Activated naive CD4-positive, alpha-beta T cell treated with anti-CD3 and anti-CD28 coated beads, Interleukin-2, amount 50 U/mL, for 24 hours (primary cell): ENCODE measurements around the gene CT45A10.
"Not testable (repeated sequence)": the region's sequence is repeated elsewhere in the genome, so short reads cannot be mapped to it uniquely, and the experiment has no call there.

Experiments used
- H3K27ac Mint-ChIP-seq: one replicate; pipeline ENCODE4 v1.8.0; 2021; ENCODE audit warnings: mild to moderate bottlenecking, mixed read lengths
- H3K27me3 Mint-ChIP-seq: one replicate; pipeline ENCODE4 v1.8.0; 2021; ENCODE audit warnings: mixed read lengths
- H3K36me3 Mint-ChIP-seq: one replicate; pipeline ENCODE4 v1.8.0; 2021; ENCODE audit warnings: mixed read lengths
- H3K4me1 Mint-ChIP-seq: one replicate; pipeline ENCODE4 v1.8.0; 2021; ENCODE audit warnings: mixed read lengths
- H3K4me3 Mint-ChIP-seq: one replicate; pipeline ENCODE4 v1.8.0; 2021; ENCODE audit warnings: mild to moderate bottlenecking, mixed read lengths
- H3K9me3 Mint-ChIP-seq: one replicate; pipeline ENCODE4 v1.8.0; 2021; ENCODE audit warnings: mixed read lengths

Gene CT45A10, protein sequence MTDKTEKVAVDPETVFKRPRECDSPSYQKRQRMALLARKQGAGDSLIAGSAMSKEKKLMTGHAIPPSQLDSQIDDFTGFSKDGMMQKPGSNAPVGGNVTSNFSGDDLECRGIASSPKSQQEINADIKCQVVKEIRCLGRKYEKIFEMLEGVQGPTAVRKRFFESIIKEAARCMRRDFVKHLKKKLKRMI

DNA sequence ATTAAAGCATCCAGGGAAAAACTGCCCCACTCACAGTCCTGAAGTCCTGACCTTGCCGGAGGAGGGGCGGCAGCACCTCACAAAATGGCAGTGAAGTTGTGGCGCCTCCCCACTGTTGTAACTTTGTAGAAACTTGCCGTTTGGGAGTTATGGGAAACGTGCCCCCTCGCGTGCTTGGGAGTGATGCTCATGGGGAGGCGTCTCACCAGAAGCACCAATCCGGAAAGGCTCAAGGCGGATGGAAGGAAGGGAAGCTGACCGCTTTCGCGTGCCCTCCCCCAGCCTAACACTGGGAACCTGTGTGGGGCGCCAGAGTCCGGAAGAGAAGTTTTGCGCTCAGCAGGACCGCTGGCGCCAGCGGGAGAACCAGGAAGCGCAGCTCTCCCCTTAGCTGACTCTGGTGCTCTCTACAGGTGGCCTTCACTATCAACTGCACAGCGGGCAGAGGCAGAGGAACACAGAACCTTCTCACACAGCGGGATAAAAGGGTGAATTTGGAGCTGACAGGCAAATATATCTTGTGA lies at the start of gene CT45A10, which contains the start of gene SAGE1:
CT45A10 (minus strand) TSS at position 151 of the 524 bp plus-strand sequence. CDS start 8,100 bp downstream, outside the sequence.
SAGE1 (plus strand) TSS at position 423 of the 524 bp plus-strand sequence. CDS start 2,527 bp downstream, outside the sequence.
- Mint-ChIP-seq H3K27ac (no peak within 1 kb of the TSS), H3K4me3 (no peak within 1 kb of the TSS), H3K9me3 (no peaks in the 10 kb centered on the region), H3K27me3 (peaks cover 3% of the 10 kb centered on the region), H3K36me3 (no peaks in the 10 kb centered on the region), H3K4me1 (no peaks in the 10 kb centered on the region)

DNA sequence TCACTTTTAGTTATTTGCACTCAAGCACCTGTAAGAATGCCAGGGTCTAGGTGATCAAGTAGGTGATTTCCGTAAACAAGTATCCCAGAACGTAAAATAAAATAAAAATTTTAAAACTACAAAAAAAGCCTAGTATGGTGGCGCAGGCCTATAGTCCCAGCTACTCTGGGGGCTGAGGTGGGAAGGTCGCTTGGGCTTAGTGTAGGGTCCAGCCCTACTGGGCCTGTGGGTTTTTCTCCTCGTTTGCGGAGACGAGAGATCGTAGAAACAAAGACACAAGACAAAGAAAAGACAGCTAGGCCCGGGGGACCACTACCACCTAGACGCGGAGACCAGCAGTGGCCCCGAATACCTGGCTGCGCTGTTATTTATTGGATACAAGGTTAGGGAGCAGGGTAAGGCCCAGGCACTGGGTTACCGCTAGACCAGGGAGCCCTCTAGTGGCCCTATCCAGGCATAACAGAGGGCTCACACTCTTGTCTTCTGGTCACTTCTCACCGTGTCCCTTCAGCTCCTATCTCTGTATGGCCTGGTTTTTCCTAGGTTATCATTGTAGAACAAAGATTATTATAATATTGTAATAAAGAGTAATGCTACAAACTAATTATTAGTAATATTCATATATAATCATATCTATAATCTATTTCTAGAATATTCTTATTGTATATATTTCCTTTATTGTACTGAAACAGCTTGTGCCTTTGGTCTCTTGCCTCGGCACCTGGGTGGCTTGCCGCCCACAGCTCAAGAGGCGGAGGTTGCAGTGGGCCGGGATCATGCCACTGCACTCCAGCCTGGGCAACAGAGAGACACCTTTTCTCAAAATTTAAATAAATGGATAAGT lies 38.6 kb upstream of the CT45A10 start:
- no peaks in the 10 kb centered on the region for H3K36me3 Mint-ChIP-seq
- H3K9me3 Mint-ChIP-seq, result no peaks in the 10 kb centered on the region

DNA sequence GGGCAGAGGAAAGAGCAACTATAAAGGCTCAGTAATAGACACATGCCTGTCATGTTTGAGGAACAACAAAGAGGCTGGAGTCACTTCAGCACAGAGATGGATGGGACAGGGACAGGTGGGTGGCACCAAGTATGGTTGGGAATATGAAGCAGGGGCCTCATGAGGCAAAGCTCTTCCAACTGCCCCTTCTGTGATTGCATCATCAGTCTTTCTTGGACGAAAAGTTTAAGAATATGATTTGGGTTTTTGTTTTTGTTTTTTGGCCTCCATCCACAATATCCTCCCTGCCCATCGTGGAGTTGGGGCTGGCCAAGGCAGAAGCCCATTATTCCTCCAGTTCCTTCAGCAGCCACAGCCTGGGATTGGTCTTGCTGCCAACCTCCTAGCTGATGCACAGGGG lies 34.7 kb upstream of the CT45A10 start:
- Mint-ChIP-seq H3K4me1 (no peaks in the 10 kb centered on the region), H3K27ac (no peak overlapping the region), H3K9me3 (no peaks in the 10 kb centered on the region), H3K36me3 (no peaks in the 10 kb centered on the region), H3K27me3 (no peaks in the 10 kb centered on the region), H3K4me3 (no peak overlapping the region)

More for the DNA sequence above, 38.6 kb upstream of the CT45A10 start:
- Mint-ChIP-seq H3K27me3 (no peaks in the 10 kb centered on the region), H3K4me1 (no peaks in the 10 kb centered on the region), H3K4me3 (no peak overlapping the region), H3K27ac (no peak overlapping the region)

DNA sequence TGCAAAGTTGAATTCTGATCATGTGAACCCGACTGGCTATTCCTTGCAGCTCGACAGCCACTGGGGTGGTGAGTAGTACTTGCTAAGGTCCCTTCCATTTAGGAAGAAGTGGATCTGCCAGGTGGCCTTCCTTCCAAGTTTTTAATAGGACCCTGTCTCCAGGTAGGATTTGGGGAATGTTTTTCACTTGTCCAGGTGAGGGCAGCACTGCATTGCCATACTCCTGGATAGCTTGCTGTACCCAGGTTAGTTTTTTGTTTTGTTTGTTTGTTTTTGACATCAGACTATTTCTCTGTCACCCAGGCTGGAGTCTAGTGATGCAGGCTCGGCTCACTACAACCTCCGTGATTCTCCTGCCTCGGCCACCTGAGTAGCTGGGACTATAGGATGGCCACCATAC lies 30.1 kb upstream of the CT45A10 start:
- H3K4me1 Mint-ChIP-seq, result no peaks in the 10 kb centered on the region
- H3K36me3 Mint-ChIP-seq, result no peaks in the 10 kb centered on the region
- H3K4me3 Mint-ChIP-seq, result no peak overlapping the region
- no peaks in the 10 kb centered on the region for H3K9me3 Mint-ChIP-seq
- no peaks in the 10 kb centered on the region for H3K27me3 Mint-ChIP-seq
- no peak overlapping the region for H3K27ac Mint-ChIP-seq

DNA sequence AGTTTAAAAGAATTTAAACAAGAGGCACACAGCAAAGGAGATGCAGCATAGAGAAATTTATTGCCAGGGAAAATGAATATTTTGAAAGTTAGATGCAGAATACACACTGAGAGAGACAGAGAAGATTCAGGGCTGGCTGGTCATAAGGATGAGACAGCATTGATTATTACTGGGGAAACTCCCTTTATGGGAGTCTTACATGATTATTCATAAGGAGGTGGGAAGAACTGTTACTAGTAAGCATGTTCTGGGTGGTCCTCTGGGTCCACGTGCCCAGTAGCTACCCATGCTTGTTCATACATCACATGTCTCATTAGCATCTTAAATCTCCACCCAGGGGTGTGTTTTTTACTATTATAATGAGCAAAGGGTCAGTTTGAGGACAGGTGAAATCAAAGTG lies 27.3 kb upstream of the CT45A10 start:
- not testable (repeated sequence) for H3K36me3 Mint-ChIP-seq, H3K4me3 Mint-ChIP-seq, H3K9me3 Mint-ChIP-seq, H3K27ac Mint-ChIP-seq, H3K27me3 Mint-ChIP-seq, H3K4me1 Mint-ChIP-seq

DNA sequence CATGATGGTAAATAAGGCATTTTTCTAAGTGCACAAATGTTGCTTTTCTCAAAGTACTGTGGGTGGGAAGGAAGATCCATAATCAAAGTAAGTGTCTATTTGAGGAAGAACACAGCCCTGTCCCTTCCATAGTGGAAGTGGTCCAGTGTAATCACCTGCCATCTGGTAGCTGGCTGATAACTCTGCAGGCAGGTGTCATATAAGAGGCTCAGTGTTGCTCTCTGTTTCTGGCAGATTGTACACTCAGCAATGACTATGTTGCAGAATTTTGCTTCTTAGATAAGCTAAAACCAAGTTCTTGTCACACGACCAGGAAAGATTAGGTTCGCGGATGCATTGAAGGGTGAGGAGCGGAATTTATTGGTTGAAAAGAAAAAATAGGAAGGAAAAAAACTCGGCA lies 21.2 kb upstream of the CT45A10 start:
- Mint-ChIP-seq H3K4me1 (no peaks in the 10 kb centered on the region), H3K27ac (no peak overlapping the region), H3K9me3 (no peaks in the 10 kb centered on the region), H3K27me3 (no peaks in the 10 kb centered on the region), H3K36me3 (no peaks in the 10 kb centered on the region), H3K4me3 (no peak overlapping the region)

DNA sequence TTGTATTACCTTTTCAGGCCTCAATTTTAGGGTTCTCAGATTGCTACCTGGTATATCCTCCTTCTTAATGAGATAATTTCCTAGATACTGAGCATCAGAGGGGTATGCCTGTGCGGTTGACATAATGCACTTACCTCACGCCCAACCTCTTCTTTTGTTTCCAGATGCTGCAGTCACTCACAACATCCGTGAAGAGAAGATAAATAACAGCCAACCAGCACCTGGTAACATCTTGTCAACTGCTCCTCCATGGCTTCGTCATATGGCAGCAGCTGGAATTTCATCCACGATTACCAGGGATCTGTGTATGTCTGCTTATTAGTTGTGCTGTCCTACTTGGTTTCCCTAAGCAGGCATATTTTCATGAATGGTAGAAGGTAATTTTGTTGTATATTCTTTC lies 17.0 kb upstream of the CT45A10 start:
- H3K27ac Mint-ChIP-seq, result no peak overlapping the region
- H3K4me1 Mint-ChIP-seq, result no peaks in the 10 kb centered on the region
- no peaks in the 10 kb centered on the region for H3K9me3 Mint-ChIP-seq
- H3K36me3 Mint-ChIP-seq, result no peaks in the 10 kb centered on the region
- H3K4me3 Mint-ChIP-seq, result no peak overlapping the region
- H3K27me3 Mint-ChIP-seq, result peaks cover 3% of the 10 kb centered on the region

DNA sequence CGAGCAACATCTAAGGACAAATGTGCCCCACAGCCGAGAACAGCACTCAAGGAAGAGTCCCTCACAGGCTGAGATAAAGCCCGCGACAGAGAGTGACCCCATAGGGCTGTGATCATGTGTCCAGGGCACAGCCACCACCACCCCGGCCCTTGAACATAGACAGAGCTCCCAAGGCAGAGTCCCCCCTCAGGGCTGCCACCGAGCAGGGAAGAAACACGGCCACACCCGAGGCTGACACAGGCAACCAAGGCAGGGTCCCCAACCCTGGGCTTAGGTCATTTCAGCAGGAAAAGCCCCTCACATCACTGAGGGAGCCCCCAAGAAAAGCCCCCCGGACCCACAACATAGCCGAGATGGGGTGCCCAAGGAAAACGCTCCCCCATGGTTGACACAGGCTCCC lies 463 bp downstream of the CT45A10 start:
- H3K9me3 Mint-ChIP-seq, result no peaks in the 10 kb centered on the region
- H3K4me1 Mint-ChIP-seq, result no peaks in the 10 kb centered on the region
- no peak overlapping the region for H3K4me3 Mint-ChIP-seq
- no peaks in the 10 kb centered on the region for H3K36me3 Mint-ChIP-seq
- H3K27ac Mint-ChIP-seq, result no peak overlapping the region
- H3K27me3 Mint-ChIP-seq, result peaks cover 3% of the 10 kb centered on the region

DNA sequence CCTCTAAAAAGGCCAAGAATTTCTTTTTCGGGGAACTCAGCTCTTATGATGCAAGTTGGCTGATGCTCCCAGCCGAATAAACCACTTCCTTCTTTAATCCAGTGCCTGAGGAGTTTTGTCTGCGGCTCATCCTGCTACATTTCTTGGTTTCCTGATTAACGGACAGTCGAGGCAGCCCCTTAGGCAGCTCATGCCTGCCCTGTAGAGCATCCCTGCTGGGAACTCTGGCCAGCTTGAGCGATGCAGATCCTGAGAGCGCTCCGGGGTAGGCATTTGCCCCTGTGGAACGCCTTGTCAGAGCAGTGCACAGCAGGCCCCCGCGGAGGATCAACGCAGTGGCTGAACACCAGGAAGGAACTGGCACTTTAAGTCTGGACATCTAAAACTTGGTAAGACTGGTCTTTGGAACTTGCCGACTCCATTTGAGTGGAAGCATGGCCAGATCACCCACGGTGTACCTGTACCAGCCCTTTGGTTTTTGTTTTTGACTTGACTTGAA lies 3.1 kb downstream of the CT45A10 start:
- H3K9me3 Mint-ChIP-seq, result no peaks in the 10 kb centered on the region
- H3K4me1 Mint-ChIP-seq, result no peaks in the 10 kb centered on the region
- no peaks in the 10 kb centered on the region for H3K36me3 Mint-ChIP-seq
- H3K27ac Mint-ChIP-seq, result no peak overlapping the region
- no peak overlapping the region for H3K4me3 Mint-ChIP-seq
- no peaks in the 10 kb centered on the region for H3K27me3 Mint-ChIP-seq

DNA sequence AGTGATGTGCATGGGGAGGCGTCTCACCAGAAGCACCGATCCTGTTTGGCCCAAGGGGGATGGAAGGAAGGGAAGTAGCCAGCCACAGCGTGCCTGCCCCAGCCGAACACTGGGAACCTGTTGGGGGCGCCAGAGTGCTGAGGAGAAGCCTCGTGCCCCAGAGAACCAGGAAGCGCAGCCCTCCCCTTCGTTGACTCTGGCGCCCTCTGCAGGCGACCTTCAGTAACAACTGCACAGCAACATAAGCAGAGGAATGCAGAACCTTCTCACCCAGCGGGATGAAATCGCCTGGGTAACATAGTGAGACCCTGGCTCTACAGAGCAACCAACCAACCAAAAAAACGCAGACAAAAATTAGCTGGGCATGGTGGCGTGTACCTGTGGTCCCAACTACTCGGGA lies 4.3 kb downstream of the CT45A10 start:
- not testable (repeated sequence) for H3K4me1 Mint-ChIP-seq, H3K36me3 Mint-ChIP-seq, H3K27me3 Mint-ChIP-seq, H3K9me3 Mint-ChIP-seq, H3K4me3 Mint-ChIP-seq, H3K27ac Mint-ChIP-seq

DNA sequence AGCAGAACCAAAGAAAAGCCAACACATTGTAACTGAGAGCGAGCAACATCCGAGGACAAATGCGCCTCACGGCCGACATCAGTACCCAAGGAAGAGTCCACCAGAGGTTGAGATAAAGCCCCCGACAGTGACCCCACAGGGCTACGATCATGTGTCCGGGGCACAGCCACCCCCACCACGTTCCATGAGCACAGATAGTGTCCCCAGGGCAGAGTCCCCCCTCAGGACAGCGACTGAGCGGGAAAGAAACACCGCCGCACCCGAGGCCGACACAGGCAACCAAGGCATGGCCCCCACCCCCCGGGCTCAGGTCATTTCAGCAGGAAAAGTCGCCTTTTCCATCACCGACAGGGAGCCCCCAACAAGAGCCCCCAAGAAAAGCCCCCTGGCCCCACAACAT lies 5.0 kb downstream of the CT45A10 start:
- H3K36me3 Mint-ChIP-seq, H3K4me1 Mint-ChIP-seq, H3K4me3 Mint-ChIP-seq, H3K27ac Mint-ChIP-seq, H3K9me3 Mint-ChIP-seq, H3K27me3 Mint-ChIP-seq: not testable (repeated sequence)

DNA sequence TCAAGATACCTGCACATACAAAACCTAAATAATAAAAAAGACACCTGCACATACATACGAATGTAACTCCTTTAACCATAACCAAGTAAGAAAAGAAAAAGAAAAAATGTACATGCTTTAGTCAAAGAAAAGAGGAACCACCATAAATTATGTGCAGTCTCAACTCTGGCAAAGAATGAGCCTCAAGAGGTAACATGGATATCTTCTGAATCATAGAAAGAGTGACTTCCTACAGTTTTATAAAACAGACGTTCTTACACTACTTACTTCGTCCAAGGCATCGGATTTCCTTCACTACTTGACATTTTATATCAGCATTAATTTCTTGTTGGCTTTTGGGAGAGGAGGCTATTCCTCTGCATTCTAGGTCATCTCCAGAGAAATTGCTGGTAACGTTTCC lies 10.5 kb downstream of the CT45A10 start:
- not testable (repeated sequence) for H3K4me1 Mint-ChIP-seq, H3K27ac Mint-ChIP-seq, H3K27me3 Mint-ChIP-seq, H3K4me3 Mint-ChIP-seq, H3K9me3 Mint-ChIP-seq, H3K36me3 Mint-ChIP-seq

DNA sequence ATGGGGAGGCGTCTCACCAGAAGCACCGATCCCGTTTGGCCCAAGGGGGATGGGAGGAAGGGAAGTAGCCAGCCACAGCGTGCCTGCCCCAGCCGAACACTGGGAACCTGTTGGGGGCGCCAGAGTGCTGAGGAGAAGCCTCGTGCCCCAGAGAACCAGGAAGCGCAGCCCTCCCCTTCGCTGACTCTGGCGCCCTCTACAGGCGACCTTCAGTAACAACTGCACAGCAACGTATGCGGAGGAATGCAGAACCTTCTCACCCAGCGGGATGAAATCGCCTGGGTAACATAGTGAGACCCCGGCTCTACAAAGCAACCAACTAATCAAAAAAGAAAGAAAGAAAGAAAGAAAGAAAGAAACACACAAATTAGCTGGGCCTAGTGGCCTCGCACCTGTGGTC lies 21.5 kb downstream of the CT45A10 start, which contains the start of gene CT45A9:
CT45A9 (minus strand) TSS at position 101 of the 400 bp plus-strand sequence. CDS start 3,751 bp downstream, outside the sequence.
- not testable (repeated sequence) for H3K4me1 Mint-ChIP-seq, H3K27ac Mint-ChIP-seq, H3K27me3 Mint-ChIP-seq, H3K36me3 Mint-ChIP-seq, H3K9me3 Mint-ChIP-seq, H3K4me3 Mint-ChIP-seq

DNA sequence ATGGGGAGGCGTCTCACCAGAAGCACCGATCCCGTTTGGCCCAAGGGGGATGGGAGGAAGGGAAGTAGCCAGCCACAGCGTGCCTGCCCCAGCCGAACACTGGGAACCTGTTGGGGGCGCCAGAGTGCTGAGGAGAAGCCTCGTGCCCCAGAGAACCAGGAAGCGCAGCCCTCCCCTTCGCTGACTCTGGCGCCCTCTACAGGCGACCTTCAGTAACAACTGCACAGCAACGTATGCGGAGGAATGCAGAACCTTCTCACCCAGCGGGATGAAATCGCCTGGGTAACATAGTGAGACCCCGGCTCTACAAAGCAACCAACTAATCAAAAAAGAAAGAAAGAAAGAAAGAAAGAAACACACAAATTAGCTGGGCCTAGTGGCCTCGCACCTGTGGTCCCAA lies 38.8 kb downstream of the CT45A10 start, which contains the start of gene CT45A8:
CT45A8 (minus strand) TSS at position 101 of the 400 bp plus-strand sequence. CDS start 3,755 bp downstream, outside the sequence.
- H3K27me3 Mint-ChIP-seq, H3K4me1 Mint-ChIP-seq, H3K36me3 Mint-ChIP-seq, H3K9me3 Mint-ChIP-seq, H3K27ac Mint-ChIP-seq, H3K4me3 Mint-ChIP-seq: not testable (repeated sequence)

DNA sequence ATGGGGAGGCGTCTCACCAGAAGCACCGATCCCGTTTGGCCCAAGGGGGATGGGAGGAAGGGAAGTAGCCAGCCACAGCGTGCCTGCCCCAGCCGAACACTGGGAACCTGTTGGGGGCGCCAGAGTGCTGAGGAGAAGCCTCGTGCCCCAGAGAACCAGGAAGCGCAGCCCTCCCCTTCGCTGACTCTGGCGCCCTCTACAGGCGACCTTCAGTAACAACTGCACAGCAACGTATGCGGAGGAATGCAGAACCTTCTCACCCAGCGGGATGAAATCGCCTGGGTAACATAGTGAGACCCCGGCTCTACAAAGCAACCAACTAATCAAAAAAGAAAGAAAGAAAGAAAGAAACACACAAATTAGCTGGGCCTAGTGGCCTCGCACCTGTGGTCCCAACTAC lies 56.1 kb downstream of the CT45A10 start, which contains the start of gene CT45A7:
CT45A7 (minus strand) TSS at position 101 of the 400 bp plus-strand sequence. CDS start 3,747 bp downstream, outside the sequence.
- not testable (repeated sequence) for H3K4me3 Mint-ChIP-seq, H3K36me3 Mint-ChIP-seq, H3K27ac Mint-ChIP-seq, H3K27me3 Mint-ChIP-seq, H3K4me1 Mint-ChIP-seq, H3K9me3 Mint-ChIP-seq
